A673 (cell line): ENCODE measurements around the gene USP25.

Experiments
- EZH2 ChIP-seq: fragments of 200-600 bp; sonication (generic); IDR thresholded peaks from 2 replicates; pipeline ENCODE4 v1.6.1; 2017; ENCODE audit warnings: borderline replicate concordance, low read depth, mild to moderate bottlenecking, mixed read lengths, antibody characterized with exemption, low read length; ENCODE audit not compliant: poor library complexity, severe bottlenecking
- TF ChIP-seq, protein P1 (sequence below): fragments of 300-800, 200-600 bp; sonication (generic); conservative IDR thresholded peaks from 2 replicates; pipeline ENCODE4 v1.5.1; 2017; ENCODE audit warnings: low read depth, mild to moderate bottlenecking, antibody characterized with exemption, low read length, moderate library complexity, mixed read lengths

GRCh38 chr21:15825700-15826099, 95.9 kb downstream of the USP25 start:
- no peak for TF ChIP-seq EZH2
- TF ChIP-seq, protein P1, sequence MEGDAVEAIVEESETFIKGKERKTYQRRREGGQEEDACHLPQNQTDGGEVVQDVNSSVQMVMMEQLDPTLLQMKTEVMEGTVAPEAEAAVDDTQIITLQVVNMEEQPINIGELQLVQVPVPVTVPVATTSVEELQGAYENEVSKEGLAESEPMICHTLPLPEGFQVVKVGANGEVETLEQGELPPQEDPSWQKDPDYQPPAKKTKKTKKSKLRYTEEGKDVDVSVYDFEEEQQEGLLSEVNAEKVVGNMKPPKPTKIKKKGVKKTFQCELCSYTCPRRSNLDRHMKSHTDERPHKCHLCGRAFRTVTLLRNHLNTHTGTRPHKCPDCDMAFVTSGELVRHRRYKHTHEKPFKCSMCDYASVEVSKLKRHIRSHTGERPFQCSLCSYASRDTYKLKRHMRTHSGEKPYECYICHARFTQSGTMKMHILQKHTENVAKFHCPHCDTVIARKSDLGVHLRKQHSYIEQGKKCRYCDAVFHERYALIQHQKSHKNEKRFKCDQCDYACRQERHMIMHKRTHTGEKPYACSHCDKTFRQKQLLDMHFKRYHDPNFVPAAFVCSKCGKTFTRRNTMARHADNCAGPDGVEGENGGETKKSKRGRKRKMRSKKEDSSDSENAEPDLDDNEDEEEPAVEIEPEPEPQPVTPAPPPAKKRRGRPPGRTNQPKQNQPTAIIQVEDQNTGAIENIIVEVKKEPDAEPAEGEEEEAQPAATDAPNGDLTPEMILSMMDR = no peak
